A549 (cell line): Measurements from ENCODE around the gene MAN1A2. TPM values are rescaled to one million over a fixed set of nuclear protein-coding genes. Genes with fewer than 3 reads are reported as not detected.
A peak's percentile ranks its signal among the peaks of the same experiment; 100 is the strongest.
"Not testable (repeated sequence)": the region's sequence is repeated elsewhere in the genome, so short reads cannot be mapped to it uniquely, and the experiment has no call there.

ENCODE experiments used
- ATAC-seq, 2 experiments: fragments of 200-7000 bp in 1 of 2; fragments of >200 bp in 1 of 2; cut with Nextera tagmentation in 1 of 2; cut with Tn5 transposase in 1 of 2; 3 replicates each; pipeline versions ENCODE4 v1.8.0 to v1.9.1; 2018 to 2020; ENCODE audit warnings: mild to moderate bottlenecking in 1 of 2, moderate library complexity in 1 of 2
- CTCF ChIA-PET: fragments of 300-600 bp; sonication (Branson Sonifier 250); formaldehyde crosslinking; extraction: SDS; loops from one replicate; lab custom pipeline; 2021; ENCODE audit warnings: antibody characterized with exemption, inconsistent platforms; lab: Yijun Ruan, JAX
- POLR2A ChIA-PET: fragments of 350-600 bp; formaldehyde crosslinking; extraction: SDS; loops from one replicate; lab custom pipeline; 2021; ENCODE audit warnings: antibody characterized with exemption, inconsistent platforms; lab: Yijun Ruan, JAX
- DNase-seq, 2 experiments: peaks; one replicate each; pipeline versions ENCODE4 v3.0.0 to v3.0.0-alpha.2; 2011 to 2016; ENCODE audit warnings: low read depth in 1 of 2, low spot score in 1 of 2
- FAIRE-seq: peaks from 2 replicates; lab custom pipeline; 2011; peaks lifted over from hg19 to GRCh38; lab: Jason Lieb, UNC
- H3K27ac ChIP-seq, 2 experiments: fragments of >200 bp; sonication (Bioruptor Twin); formaldehyde crosslinking; 3 replicates each; pipeline ENCODE4 v1.5.1; 2016 to 2017
- H3K4me1 ChIP-seq: fragments of >200 bp; sonication (Bioruptor Twin); formaldehyde crosslinking; 3 replicates; pipeline ENCODE4 v1.6.1; 2016
- H3K4me2 ChIP-seq: fragments of >200 bp; sonication (Bioruptor Twin); formaldehyde crosslinking; 3 replicates; pipeline ENCODE4 v1.6.1; 2016
- H3K4me3 ChIP-seq: fragments of >200 bp; sonication (Bioruptor Twin); formaldehyde crosslinking; 3 replicates; pipeline ENCODE4 v1.5.1; 2016
- H3K9me3 ChIP-seq: fragments of >200 bp; sonication (Bioruptor Twin); formaldehyde crosslinking; 3 replicates; pipeline ENCODE4 v1.6.1; 2016
- BHLHE40 ChIP-seq: IDR thresholded peaks from 2 replicates; pipeline ENCODE4 v1.6.1; 2012; ENCODE audit warnings: low read depth, low read length, inconsistent platforms
- CBX2 ChIP-seq: fragments of 200-600 bp; sonication (generic); IDR thresholded peaks from 2 replicates; pipeline ENCODE4 v1.6.1; 2016; ENCODE audit warnings: low read depth, mild to moderate bottlenecking, borderline replicate concordance
- CHD2 ChIP-seq: fragments of 150-350 bp; IDR thresholded peaks from 2 replicates; pipeline ENCODE4 v1.6.1; 2014; ENCODE audit warnings: low read length; ENCODE audit not compliant: partially characterized antibody
- FOXS1 ChIP-seq: fragments of 250-450 bp; sonication (Bioruptor Pico); IDR thresholded peaks from 2 replicates; pipeline ENCODE4 v1.5.0; 2020; ENCODE audit warnings: mild to moderate bottlenecking, moderate library complexity
- HEYL ChIP-seq: fragments of 250-450 bp; sonication (Bioruptor Pico); IDR thresholded peaks from 2 replicates; pipeline ENCODE4 v1.8.0; 2021; ENCODE audit warnings: mild to moderate bottlenecking, moderate library complexity
- HOXB5 ChIP-seq: fragments of 250-450 bp; sonication (Bioruptor Pico); IDR thresholded peaks from 2 replicates; pipeline ENCODE4 v1.5.0; 2020; ENCODE audit warnings: mild to moderate bottlenecking, moderate library complexity
- JUN ChIP-seq, 2 experiments: fragments of >200 bp; sonication (Bioruptor Twin); formaldehyde crosslinking; IDR thresholded peaks; 2 replicates in 1 of 2; 3 replicates in 1 of 2; pipeline ENCODE4 v1.6.1; 2016 to 2017
- KDM1A ChIP-seq: fragments of 200-600 bp; sonication (generic); IDR thresholded peaks from 2 replicates; pipeline ENCODE4 v1.6.1; 2016; ENCODE audit warnings: low read depth, mild to moderate bottlenecking
- MAFK ChIP-seq: fragments of 450-650 bp; IDR thresholded peaks from 2 replicates; pipeline ENCODE4 v1.6.1; 2014; ENCODE audit not compliant: partially characterized antibody
- NR3C1 ChIP-seq: fragments of >200 bp; sonication (Bioruptor Twin); formaldehyde crosslinking; IDR thresholded peaks from 3 replicates; pipeline ENCODE4 v1.6.1; 2017
- PHF8 ChIP-seq: fragments of 200-600 bp; sonication (generic); IDR thresholded peaks from 2 replicates; pipeline ENCODE4 v1.6.1; 2016; ENCODE audit warnings: low read depth, mild to moderate bottlenecking, antibody characterized with exemption, moderate library complexity, borderline replicate concordance
- RARB ChIP-seq: fragments of 250-450 bp; sonication (Bioruptor Pico); IDR thresholded peaks from 2 replicates; pipeline ENCODE4 v1.8.0; 2021; ENCODE audit warnings: mild to moderate bottlenecking, moderate library complexity
- SMC3 ChIP-seq: fragments of >200 bp; sonication (Bioruptor Twin); formaldehyde crosslinking; IDR thresholded peaks from 3 replicates; pipeline ENCODE4 v1.6.1; 2018; ENCODE audit warnings: inconsistent platforms
- SREBF2 ChIP-seq: fragments of 450-650 bp; IDR thresholded peaks from 2 replicates; pipeline ENCODE4 v1.6.1; 2014; ENCODE audit warnings: mild to moderate bottlenecking, moderate library complexity
- TP53 ChIP-seq: fragments of 250-450 bp; sonication (Bioruptor Pico); IDR thresholded peaks from 2 replicates; pipeline ENCODE4 v1.5.0; 2021; ENCODE audit warnings: mild to moderate bottlenecking, moderate library complexity
- ZNF302 ChIP-seq: fragments of 250-450 bp; sonication (Bioruptor Pico); IDR thresholded peaks from 2 replicates; pipeline ENCODE4 v1.9.0; 2021; ENCODE audit warnings: inconsistent platforms, mild to moderate bottlenecking, moderate library complexity
- WGBS: methylation state at CpG from one replicate; pipeline ENCODE4 v1.1.6; 2017; ENCODE audit errors: missing lambda C conversion rate; 5-methylcytosine and 5-hydroxymethylcytosine counted together
- polyA plus RNA-seq, 4 experiments: library from polyadenylated mRNA; depleted of rRNA in 3 of 4; stranded (reverse); fragments of >200 nt; fragmentation: RNase III in 1 of 4; extraction: RNeasy Plus Mini Kit Qiagen cat#74134 plus additional on column Dnase treatment in 1 of 4; gene quantifications; 2 replicates in 3 of 4; 3 replicates in 1 of 4; pipeline ENCODE4 v1.2.3, GENCODE V29; 2011 to 2017
- TF ChIP-seq, protein P1 (sequence below): fragments of >200 bp; sonication (Bioruptor Twin); formaldehyde crosslinking; IDR thresholded peaks from 3 replicates; pipeline ENCODE4 v1.5.1; 2016
- TF ChIP-seq, protein P2 (sequence below): fragments of >200 bp; sonication (Bioruptor Twin); formaldehyde crosslinking; IDR thresholded peaks from 3 replicates; pipeline ENCODE4 v1.6.1; 2016
- TF ChIP-seq, protein P3 (sequence below): fragments of 450-650 bp; IDR thresholded peaks from 2 replicates; pipeline ENCODE4 v1.6.1; 2014; ENCODE audit warnings: antibody characterized with exemption
- TF ChIP-seq, protein P4 (sequence below): fragments of 250-450 bp; sonication (Bioruptor Pico); IDR thresholded peaks from 2 replicates; pipeline ENCODE4 v1.5.0; 2021; ENCODE audit warnings: mild to moderate bottlenecking, moderate library complexity, borderline replicate concordance

The MAN1A2 gene
- polyA plus RNA-seq, 2 of the 4 experiments (the other 2 are of a cell fraction): 10.2 to 18.7 TPM

DNA sequence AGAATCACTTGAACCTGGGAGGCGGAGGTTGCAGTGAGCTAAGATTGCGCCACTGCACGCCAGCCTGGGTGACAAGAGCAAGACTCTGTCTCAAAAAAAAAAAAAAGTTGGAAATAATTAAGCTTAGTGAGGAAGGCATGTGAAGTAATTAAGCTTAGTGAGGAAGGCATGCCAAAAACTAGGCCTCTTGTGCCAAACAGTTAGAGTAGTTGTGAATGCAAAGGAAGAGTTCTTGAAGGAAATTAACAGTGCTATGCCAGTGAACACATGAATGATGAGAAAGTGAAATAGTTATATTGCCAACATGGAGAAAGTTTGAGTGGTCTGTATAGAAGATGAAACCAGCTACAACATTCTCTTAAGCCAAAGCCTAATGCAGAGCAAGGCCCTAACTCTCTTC lies 85.0 kb downstream of the MAN1A2 start:
- Histone ChIP-seq H3K4me1 (peaks cover 7% of the 10 kb centered on the region), H3K27ac (no peak overlapping the region), H3K9me3 (no peaks in the 10 kb centered on the region), H3K4me2 (no peak overlapping the region), H3K4me3 (no peak overlapping the region)
- ChIA-PET POLR2A (no interaction called here), CTCF (no interaction called here)
- no peak for FAIRE-seq
- no peak for DNase-seq
- 98% methylated on average over 3 of the region's 3 CpGs for WGBS
- no peak for TF ChIP-seq FOXS1
- no peak for TF ChIP-seq MAFK
- no peak for TF ChIP-seq TP53 (CRISPR knock-in tag)
- no peak for TF ChIP-seq CHD2
- TF ChIP-seq HOXB5 (CRISPR knock-in tag): no peak
- TF ChIP-seq, protein P1, sequence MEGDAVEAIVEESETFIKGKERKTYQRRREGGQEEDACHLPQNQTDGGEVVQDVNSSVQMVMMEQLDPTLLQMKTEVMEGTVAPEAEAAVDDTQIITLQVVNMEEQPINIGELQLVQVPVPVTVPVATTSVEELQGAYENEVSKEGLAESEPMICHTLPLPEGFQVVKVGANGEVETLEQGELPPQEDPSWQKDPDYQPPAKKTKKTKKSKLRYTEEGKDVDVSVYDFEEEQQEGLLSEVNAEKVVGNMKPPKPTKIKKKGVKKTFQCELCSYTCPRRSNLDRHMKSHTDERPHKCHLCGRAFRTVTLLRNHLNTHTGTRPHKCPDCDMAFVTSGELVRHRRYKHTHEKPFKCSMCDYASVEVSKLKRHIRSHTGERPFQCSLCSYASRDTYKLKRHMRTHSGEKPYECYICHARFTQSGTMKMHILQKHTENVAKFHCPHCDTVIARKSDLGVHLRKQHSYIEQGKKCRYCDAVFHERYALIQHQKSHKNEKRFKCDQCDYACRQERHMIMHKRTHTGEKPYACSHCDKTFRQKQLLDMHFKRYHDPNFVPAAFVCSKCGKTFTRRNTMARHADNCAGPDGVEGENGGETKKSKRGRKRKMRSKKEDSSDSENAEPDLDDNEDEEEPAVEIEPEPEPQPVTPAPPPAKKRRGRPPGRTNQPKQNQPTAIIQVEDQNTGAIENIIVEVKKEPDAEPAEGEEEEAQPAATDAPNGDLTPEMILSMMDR: no peak
- TF ChIP-seq, protein P2, sequence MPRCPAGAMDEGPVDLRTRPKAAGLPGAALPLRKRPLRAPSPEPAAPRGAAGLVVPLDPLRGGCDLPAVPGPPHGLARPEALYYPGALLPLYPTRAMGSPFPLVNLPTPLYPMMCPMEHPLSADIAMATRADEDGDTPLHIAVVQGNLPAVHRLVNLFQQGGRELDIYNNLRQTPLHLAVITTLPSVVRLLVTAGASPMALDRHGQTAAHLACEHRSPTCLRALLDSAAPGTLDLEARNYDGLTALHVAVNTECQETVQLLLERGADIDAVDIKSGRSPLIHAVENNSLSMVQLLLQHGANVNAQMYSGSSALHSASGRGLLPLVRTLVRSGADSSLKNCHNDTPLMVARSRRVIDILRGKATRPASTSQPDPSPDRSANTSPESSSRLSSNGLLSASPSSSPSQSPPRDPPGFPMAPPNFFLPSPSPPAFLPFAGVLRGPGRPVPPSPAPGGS: no peak
- TF ChIP-seq CBX2: no peak
- no peak for TF ChIP-seq PHF8
- no peak for ATAC-seq

DNA sequence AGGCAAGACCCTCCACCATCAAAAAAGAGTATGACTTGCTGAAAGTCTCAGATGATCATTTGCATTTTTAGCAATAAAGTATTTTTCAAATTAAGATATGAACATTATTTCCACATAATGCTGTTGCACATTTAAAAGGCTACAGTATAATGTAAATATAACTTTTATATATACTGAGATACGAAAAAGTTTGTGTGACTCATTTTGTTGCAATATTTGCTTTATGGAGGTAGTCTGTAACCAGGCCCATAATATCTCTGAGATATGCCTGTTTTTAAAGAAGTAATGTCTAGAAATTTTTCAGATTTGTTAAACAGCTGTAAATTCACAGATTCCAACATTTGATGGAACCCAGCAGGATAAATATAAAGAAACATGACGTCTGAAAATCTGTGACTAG lies 86.7 kb downstream of the MAN1A2 start:
- 41% methylated on average over 2 of the region's 2 CpGs for WGBS
- TF ChIP-seq, protein P3, sequence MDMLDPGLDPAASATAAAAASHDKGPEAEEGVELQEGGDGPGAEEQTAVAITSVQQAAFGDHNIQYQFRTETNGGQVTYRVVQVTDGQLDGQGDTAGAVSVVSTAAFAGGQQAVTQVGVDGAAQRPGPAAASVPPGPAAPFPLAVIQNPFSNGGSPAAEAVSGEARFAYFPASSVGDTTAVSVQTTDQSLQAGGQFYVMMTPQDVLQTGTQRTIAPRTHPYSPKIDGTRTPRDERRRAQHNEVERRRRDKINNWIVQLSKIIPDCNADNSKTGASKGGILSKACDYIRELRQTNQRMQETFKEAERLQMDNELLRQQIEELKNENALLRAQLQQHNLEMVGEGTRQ: no peak
- TF ChIP-seq SMC3 (no peak), SREBF2 (no peak), KDM1A (no peak), HEYL (no peak), JUN (IDR thresholded peaks at IDR 0.05) (no peak), ZNF302 (CRISPR knock-in tag) (no peak), NR3C1 (no peak), BHLHE40 (no peak), RARB (CRISPR knock-in tag) (no peak)
- TF ChIP-seq, protein P2: no peak
- TF ChIP-seq, protein P4, sequence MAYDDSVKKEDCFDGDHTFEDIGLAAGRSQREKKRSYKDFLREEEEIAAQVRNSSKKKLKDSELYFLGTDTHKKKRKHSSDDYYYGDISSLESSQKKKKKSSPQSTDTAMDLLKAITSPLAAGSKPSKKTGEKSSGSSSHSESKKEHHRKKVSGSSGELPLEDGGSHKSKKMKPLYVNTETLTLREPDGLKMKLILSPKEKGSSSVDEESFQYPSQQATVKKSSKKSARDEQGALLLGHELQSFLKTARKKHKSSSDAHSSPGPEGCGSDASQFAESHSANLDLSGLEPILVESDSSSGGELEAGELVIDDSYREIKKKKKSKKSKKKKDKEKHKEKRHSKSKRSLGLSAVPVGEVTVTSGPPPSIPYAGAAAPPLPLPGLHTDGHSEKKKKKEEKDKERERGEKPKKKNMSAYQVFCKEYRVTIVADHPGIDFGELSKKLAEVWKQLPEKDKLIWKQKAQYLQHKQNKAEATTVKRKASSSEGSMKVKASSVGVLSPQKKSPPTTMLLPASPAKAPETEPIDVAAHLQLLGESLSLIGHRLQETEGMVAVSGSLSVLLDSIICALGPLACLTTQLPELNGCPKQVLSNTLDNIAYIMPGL (CRISPR knock-in tag): no peak
- ChIA-PET CTCF (no interaction called here), POLR2A (no interaction called here)
- DNase-seq: no peak
- no peak for ATAC-seq
- no peak for FAIRE-seq
- no peaks in the 10 kb centered on the region for H3K9me3 ChIP-seq
- H3K4me1 ChIP-seq: peaks cover 7% of the 10 kb centered on the region
- peak overlapping the region; percentile 20; the same call in 2 of the 3 replicates for H3K4me2 ChIP-seq
- no peak overlapping the region for H3K4me3 ChIP-seq
- H3K27ac ChIP-seq: no peak overlapping the region

DNA sequence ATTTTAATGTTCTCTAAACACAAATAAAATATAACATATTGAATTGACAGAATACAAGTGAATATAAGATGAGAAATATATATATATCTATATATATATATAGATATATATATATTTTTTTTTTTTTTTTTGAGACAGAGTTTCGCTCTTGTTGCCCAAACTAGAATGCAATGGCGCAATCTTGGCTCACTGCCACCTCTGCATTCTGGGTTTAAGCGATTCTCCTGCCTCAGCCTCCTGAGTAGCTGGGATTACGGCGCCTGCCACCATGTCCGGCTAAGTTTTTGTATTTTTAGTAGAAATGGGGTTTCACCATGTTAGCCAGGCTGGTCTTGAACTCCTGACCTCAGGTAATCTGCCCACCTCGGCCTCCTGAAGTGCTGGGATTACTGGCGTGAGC lies 91.2 kb downstream of the MAN1A2 start:
- H3K27ac ChIP-seq, H3K9me3 ChIP-seq, H3K4me1 ChIP-seq, H3K4me2 ChIP-seq, ATAC-seq, FAIRE-seq, DNase-seq, H3K4me3 ChIP-seq, CTCF ChIA-PET, POLR2A ChIA-PET: not testable (repeated sequence)
- WGBS: 96% methylated on average over 8 of the region's 8 CpGs
